RKO (cell line): ENCODE results near the gene UGT3A1.
"Not testable (repeated sequence)": the region's sequence is repeated elsewhere in the genome, so short reads cannot be mapped to it uniquely, and the experiment has no call there.

ENCODE experiments used
- DNase-seq: peaks from one replicate; pipeline ENCODE4 v3.0.0-alpha.2; 2016; ENCODE audit warnings: low spot score

The UGT3A1 gene

DNA sequence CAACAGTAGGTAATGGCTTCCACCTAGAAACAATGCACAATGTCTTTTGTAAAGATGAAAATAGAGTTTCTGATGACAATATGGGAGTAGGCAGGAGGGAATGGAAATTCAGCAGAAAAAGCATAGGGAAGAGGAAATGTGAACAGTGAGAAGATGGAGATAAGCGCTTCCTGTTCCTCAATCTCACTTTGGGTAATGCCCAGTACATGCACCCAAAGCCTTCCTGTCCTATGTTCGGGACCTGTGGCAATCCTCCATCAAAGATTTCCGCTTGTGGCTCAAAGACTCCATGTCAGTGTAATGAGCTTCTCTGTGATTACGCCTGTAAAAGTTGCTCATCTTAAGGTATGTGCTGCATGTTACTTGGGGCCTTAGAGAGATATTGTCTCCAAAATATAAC is 2.7 kb downstream of the UGT3A1 start:
- DNase-seq, result no peak

DNA sequence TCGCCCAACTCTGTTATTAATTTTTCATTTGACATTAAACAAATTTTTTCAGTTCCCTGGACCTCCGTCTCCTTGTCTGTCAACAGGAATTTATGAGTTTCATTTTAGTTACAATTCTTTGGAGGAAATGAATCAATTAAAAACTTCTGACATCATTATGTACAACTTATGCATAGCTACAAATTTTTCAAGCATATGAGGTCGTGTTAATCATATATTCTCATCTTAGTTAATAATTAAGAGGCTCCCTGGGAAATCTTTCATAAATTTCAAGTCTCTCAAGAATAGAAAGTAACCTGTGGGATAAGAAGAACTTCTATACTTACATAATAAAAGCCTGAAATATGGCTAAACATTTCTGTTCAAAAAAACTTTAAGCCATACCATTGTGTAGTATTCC is 3.4 kb downstream of the UGT3A1 start:
- no peak for DNase-seq

DNA sequence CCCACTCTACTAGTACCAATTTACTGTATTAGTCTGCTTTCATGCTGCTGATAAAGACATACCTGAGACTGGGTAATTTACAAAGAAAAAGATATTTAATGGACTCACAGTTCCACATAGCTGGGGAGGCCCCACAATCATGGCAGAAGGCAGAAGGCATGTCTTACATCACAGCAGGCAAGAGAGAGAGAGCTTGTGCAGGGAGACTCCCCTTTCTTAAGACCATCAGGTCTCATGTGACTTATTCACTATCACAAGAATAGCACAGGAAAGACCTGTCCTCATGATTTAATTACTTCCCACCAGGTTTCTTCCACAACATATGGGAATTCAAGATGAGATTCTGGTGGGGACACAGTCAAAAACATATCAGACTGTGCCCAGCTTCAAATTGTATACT is 11.5 kb downstream of the UGT3A1 start:
- no peak for DNase-seq

DNA sequence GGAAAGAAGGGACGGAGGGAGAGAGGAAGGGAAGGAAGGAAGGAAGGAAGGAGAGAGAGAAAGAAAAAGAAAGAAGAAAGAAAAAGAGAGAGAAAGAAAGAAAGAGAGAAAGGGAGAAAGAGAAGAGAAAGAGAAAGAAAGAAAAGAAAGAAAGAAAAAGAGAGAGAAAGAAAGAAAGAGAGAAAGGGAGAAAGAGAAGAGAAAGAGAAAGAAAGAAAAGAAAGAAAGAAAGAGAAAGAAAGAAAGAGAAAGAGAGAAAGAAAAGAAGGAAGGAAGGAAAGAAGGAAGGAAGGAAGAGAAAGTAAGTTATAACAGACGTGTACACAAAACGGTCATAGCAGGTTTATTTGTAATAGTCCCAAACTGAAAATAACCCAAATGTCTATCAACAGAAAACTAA is 14.3 kb downstream of the UGT3A1 start:
- not testable (repeated sequence) for DNase-seq

DNA sequence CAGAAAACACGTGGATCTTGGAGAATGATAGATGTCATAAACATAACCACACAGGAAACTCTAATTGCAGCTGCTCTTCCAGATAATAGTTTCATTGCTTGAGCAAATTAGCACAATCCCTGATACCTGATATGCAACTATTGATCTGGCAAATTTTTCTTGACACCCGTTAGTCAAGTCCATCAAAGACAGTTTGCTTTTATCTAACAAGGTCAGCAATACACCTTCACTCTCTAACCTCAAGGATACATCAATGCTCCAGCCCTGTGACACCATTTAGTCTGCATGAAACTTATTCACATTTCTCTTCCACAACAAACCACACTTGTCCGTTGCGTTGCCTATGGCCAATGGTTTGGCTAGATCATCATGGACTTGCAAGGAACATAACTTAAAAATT is 16.6 kb downstream of the UGT3A1 start:
- no peak for DNase-seq

DNA sequence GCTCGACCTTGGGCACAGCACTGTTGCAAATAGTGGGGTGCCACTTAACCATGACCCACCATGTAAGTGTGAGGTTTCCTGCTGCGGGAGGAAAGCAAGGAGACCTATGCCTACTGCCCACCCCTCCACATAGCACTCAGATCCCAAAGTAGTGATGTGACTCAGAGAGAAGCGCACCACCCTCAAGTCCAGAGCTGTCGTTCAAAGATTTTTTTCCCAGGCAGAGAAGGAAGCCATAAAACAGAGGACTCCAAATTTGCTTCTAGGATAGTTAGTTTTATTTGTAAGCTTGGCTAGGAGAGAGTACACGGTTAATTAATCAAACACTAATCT is 19.3 kb downstream of the UGT3A1 start:
- DNase-seq, result no peak

DNA sequence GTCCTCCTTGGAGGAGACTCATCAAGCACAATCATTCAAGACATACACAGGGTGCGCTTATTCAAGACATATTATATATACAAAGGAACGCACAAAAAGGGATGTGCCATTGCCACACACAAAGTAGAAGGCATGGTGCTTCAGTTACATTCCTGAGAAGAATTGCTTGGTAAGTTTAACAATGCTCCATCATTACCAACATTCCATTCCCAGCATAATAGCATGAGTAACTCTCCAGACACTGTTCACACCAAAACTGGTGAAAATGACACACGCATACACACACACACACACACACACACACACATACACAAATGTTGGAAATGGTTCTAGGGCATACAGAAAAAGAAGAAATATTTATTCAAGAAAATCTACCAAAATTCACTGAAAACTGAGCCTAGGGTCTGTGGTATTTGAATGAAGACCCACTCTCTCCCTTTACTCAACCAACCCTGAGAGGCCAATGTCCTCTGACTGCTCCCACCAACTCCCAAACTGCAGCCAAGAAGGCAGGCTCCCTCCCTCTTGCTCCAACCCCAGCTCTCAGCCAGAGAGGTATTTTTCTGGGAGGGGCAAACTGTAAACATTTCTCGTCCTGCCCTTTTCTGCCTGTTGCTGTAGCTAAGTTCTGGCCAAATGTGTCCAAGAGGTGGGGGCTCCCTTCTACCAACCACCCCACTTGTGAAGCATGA is 19.9 kb downstream of the UGT3A1 start:
- no peak for DNase-seq

DNA sequence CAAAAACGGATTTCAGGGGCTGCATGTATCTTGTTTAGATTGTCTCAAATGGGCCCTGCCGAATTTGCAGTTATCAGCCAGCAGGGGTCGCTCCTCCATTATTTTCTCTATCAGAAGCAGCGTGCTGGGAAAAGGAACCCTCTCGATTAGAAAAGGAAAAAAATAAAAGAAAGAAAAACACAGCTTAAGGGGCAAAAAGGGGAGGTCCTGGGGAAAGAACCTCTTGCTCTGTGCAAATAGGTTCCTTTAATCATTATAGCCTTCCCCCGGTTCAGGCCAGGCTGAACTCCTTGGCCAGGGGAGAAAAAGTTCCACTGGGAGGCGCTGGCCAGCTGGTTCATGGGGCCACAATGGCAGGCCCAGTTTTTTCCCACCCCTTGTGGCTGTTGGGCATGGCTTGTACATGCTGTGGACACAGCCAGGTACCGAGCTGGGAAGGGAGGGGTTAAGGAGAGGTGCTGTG is 27.8 kb downstream of the UGT3A1 start:
- DNase-seq, result peak; percentile 7

DNA sequence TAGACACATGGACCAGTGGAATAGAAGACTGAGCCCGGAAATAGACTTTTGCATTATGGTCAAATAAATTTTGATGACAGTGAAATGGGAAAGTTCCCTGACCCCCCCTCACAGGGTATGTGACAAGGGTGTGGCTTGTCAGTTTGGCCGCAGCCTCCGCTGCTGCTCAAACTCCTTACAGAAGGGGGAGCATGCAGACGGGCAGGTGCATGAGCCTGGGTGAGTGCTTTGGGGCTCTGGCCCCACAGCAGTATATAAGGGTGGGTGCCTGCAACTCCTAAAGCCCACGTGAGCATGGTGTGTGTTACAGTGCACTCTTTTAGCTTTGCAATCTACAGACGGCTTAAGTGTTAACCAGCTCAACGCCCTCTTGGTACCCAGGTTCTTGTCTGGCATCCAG is 30.9 kb downstream of the UGT3A1 start:
- DNase-seq, result no peak

DNA sequence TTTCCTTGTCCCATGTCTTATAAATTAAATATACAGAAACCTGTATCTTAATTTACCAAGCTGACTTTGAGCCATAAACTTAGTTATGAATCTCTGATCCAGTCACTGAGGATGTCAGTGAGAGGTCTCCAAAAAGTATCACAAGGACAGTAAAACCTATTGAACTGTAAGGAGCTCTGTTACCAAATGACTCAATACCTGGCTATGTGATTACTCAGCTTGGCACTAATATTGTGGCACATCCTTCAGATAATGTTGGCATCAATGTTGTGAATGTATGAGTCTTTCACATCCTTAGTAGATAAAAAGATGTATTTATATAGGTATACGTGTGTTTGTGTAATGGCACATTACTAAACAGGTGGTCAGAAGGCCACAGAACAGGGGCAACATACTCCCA is 34.8 kb downstream of the UGT3A1 start:
- DNase-seq, result peak; percentile 3

DNA sequence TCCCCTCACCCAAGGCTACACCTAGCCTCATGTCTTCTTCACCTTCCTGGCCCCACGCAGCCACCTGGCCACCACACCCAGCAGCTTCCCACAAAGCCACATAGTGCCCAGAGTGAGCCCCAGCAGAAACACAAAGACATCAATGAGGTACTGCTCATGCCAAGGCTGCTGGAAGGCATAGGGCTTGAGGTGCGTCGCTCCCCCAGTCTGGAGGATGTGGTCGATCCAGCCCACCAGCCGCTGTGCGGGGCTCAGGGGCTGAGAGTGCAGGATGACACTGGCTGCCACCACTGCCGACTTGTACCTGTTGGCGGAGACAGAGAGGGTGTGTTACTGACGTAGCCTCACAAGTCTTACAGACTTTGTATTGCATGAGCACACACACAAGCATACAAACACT is 37.0 kb downstream of the UGT3A1 start:
- no peak for DNase-seq

DNA sequence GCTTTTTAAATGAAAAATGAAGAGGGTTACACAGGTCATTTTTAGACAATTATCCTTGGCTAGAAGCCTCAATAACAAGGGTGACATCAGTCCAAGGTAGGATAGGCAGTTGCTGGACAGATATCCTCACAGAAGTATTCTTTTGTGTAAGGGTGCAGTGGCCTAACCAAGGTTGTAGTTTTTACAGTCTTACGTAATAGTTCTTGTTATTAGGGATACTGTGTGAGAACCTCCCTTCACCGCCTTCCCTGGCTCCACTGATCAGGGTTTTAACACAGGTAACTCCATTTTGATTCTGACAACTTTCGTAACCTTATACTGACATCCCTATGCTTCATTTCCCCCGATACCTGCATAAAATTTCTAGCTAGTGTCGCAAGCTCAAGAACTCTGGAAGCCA is 44.1 kb downstream of the UGT3A1 start:
- no peak for DNase-seq

DNA sequence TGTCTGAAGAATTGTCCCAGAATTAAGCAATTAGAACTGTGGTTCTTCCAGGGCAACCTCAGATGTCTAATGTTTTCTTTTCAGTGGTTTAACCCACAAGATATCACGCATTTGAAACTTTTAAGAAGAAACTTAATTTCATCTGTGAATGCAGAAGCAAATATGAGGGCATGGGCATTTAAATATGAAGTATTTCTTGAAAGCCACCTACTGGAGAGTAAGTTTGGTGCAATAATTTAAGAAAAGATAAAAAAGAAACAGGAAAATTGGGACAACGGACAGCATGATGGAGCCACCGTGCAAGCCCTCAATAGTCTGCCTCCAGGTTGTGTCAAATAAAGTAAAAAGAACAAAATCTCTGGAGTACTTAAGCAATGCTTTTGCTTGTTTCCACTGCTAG is 51.6 kb downstream of the UGT3A1 start:
- DNase-seq, result no peak

DNA sequence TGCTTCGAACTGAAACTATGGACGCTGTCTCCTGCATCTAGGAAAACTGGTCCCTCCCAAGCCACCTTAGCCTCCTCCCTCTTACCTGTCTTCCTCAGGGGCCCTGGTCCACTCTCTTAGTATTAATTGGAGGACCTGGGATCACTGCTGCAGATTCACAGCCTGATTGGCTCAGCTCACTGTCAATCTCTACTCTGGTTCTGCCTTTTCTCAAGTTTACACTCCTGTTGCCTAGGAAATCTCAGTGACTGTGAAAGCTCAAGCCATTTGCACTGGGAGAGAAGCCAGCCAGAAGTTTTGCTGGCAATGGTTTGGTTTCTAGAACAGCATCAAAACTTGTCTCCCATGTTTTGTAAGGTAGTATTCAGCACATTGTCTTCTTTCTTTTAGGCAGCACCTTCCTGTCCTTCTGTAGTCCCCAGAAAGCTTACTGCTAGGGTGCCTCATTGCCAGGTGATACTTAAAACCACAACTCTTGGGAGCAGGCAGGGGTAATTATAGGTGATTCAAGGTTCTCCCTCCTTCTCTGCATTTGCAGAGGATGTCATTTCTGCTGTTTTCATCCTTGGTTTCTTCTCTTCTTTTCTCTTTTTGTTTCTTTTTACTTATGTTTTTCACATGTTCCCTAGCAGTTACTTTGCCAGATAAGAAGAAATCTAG is 52.5 kb downstream of the UGT3A1 start, which contains the start of gene CAPSL:
Gene CAPSL (minus strand): TSS at position 55 of the 660 bp plus-strand sequence. CDS start 17,502 bp downstream, outside the sequence.
- DNase-seq, result peak; percentile 15

DNA sequence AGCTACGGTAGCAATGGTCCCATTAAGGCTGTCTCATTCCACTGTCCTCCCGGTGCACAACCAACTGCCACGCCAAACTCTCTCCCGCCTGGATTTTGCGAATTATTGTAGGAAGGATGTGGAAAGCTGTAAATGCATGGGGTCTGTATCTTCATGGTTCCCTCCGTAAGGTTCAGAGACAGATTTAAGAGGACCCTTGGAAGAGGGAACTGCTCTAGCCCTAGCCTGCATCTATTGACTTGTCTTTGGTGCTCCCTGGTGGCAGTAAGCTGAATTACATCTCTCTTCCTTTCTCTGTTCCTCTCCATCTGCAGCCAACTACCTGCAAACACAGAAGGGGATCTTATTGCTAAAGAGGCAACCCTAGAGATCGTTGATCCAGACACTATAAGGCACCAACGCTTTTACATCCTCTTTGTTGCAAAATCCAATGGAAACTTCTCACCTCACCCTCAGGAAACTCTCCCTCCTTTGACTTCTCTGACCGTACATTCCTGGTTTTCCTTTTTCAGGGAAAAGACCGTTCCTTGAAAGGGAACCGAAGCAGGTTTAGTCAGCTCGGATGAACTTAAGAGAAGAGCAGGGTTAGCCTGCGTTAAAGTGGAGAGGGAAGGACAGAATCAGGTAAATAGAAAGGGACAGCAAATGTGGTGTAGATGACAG is 64.7 kb downstream of the UGT3A1 start:
- DNase-seq, result peak; percentile 30

DNA sequence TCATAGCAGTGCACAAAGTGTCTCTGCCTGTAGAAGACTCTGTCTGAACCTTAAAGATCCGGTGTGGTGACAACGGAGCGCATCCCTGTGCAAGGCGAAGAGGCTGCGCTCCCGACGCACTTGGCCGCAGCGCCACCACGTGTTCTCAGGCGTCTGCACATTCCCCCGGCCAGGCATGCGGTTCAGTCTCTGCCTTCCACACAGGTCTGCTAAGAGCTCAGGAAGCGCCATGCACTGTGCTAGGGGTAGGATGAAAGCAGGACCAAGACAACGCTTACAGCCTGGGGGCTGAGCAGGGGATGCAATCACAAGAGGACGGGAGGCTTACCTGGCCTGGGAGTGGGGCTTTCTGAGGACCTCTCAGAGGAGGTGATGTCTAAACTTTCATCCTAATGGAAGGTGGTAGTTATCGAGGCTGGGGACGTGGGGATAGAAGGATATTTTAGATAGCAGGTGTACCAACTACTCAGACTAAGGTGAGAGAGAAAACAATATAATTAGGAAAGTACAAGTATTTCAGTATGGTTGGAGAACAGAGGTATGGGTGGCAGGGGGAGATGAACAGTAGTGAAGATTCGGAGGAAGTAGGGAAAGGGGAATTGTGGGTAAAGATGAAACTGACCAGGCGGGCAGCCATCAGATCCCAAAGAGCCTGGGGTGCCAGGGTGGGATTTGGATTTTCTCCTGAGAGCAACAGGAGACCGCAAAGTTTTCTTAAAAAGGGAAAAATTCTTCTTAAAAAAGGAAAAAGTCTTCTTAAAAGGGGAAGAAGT is 66.1 kb downstream of the UGT3A1 start:
- DNase-seq, result no peak

DNA sequence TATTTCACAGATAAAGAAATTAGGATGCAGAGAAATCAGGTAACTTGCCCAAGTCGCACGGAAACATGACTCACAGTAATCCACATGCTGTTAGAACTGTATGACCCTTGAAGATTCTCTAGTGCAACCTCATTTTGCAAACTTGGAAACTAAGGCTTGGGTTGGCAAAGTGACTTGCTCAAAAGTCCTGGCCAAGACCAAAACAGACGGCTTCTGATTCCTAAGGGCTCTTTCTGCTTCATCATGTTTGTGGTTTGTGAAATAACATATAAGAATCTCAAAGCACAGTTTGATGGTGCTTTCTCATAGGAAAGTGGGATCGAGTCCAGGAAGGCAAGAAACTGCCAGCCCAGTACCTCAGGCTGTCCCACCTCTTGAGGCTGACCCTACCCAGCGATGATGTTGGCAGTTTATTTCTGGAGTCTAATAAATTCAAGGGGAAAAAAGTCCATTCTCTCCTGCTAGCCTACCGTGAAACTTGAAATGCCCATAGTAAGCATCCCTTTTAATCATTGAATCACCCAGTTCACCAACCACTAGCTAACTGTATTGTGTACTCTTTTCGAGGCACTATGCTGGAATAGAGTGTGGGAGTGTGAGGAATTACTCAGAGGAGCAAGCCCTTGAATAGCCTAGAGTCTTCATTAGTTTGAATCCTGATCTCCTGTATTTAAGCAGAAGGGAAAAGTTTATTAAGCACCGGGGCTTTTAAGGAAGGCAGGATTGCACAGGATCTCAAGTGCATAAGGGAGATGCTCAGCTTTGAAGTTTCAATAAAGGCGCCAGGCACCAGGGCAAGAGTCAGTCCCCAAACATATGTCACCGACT is 66.9 kb downstream of the UGT3A1 start:
- no peak for DNase-seq

DNA sequence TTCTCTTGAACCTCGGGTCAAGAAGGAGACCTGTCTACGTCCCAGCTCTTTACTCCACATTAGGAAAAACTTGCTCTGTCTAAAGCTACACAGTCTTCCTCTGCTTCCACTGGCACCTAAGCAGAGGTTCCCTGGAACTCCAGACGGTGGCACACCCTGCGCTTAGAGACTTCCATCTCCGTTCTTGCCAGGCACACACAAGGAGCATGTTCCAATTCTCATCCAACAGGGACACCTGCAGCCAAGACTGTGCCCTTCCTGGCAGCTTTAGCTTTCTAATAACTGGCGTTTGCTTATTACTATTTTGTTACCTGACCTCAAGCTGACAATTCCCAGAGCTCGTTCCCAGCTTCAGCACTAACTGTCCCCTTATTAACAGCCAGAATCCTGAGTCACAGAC is 68.7 kb downstream of the UGT3A1 start:
- no peak for DNase-seq

DNA sequence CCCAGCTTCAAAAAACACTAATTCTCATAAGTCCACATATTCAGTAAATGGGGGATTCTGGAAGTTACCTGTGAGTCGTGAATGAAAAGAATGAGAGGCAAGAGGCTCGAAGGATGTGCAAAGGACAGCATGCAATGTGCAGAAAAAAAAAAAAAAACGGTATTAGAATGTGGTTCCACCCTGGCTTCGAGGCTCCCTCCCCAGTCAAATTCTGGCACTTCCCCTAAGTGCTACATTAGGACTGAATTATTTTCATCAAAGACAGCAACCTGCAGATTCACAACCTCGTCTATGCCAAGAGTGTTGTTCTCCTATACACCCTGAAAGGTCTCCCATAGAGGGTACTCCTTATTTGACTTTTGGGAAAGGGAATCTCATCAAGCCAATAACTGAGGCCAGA is 69.3 kb downstream of the UGT3A1 start:
- no peak for DNase-seq

DNA sequence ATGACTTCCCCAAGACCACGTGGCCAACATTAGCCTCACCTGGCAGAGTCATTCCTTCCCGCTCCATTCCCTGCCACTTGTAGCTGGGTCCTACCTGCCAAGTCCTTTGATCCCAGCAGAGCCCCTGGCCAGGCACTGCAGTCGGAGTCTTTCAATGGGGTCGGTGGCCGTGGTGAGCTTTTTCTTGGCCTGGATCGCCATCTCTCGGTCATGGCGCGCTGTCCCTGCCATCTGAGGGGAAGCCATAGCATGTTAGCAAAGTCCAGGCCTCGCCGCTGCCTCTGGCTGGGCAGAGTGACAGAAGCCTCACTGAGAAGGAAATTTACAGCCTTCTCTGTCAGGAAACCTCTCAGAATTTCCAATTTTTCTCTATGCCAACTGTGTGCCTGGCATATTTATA is 70.3 kb downstream of the UGT3A1 start:
- DNase-seq, result no peak

DNA sequence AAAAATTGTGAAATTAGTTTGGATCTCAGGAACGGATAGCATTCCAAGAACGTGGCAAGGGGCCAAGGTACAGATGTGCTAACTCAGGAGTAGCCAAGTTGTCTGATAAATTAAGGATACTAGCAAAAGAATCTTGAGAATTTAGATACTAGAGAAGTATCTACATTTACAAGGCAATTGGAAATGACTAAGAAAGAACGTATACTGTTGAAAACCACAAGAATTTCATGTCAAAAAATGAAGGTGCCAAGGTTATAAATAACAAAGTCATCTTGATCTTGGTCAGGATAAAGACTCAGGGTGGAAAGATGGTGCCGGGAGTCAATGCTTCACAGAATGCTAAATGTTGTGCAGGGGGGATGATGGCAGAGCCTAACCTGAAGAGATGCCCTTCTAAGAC is 72.0 kb downstream of the UGT3A1 start:
- DNase-seq, result no peak

DNA sequence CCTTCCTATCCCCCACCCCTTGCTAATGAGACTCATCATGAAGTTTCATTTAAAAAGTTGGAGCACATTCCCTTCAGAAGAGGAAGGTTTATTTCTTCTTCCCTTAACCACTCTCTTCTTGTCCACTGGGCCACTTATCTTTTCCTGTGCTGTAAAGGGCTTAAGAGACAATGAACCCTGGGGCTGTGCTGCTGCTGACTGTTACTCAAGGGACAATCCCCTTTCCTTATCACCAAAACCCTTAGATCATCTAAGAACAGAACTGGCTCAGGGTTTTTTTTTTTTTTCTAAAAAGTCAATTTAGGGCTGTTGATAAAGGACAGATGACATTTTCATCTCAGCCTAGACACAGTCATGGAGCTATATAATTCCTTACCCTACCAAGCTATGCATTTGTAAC is 82.4 kb downstream of the UGT3A1 start:
- no peak for DNase-seq
